Ovary (tissue), 3 donors: ENCODE measurements around the gene PI4KB.
A peak's percentile ranks its signal among the peaks of the same experiment; 100 is the strongest.

Experiments
- EP300 ChIP-seq: sonication (generic); formaldehyde crosslinking; IDR thresholded peaks from one replicate; pipeline ENCODE4 v1.6.1; 2017; ENCODE audit warnings: antibody characterized with exemption
- POLR2A ChIP-seq: fragments of 450-650 bp; IDR thresholded peaks from one replicate; pipeline ENCODE4 v1.6.1; 2017; ENCODE audit warnings: antibody characterized with exemption, mild to moderate bottlenecking, moderate library complexity
- TF ChIP-seq, protein P1 (sequence below), 3 donors: fragments of 450-650 bp in 2 of 3; fragments of 200-600 bp in 1 of 3; IDR thresholded peaks; one replicate each; pipeline versions ENCODE4 v1.5.1 to v1.8.0; 2016 to 2022; ENCODE audit warnings: antibody characterized with exemption in 3 of 3, mild to moderate bottlenecking in 1 of 3
- donor health status: DM: no; HTN: no; CAD: no.

DNA sequence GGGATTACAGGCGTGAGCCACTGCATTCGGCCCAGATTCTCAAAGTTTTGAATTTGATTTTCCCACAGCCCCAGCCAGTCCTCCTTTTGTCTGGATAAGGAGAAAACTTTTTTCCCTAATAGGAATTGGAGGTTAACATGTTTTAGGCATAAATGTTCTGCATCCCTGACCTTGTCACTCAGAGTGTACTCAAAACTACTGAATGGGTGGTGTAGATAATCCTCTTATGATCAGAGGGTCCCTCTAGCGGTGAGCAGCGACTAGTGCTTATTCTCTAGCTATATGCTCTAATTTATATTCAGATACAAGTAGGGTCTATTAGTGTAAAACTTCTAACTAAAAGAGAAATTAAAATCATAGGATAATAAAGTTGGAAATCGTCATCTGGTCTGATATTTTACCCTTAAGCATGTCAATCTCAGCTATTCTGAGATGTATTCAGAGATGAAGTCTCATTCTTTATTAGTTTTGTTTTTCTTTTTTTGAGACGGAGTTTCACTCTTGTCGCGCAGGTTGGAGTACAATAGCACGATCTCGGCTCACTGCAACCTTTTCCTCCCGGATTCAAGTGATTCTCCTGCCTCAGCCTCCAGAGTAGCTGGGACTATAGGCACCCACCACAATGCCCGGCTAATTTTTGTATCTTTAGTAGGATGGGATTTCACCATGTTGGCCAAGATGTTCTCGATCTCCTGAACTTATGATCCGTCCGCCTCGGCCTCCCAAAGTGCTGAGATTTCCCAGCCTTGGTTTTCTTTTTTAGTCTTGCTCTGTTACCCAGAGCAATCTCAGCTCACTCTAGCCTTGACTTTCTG, 75.4 kb downstream of the PI4KB start:
- TF ChIP-seq, protein P1, sequence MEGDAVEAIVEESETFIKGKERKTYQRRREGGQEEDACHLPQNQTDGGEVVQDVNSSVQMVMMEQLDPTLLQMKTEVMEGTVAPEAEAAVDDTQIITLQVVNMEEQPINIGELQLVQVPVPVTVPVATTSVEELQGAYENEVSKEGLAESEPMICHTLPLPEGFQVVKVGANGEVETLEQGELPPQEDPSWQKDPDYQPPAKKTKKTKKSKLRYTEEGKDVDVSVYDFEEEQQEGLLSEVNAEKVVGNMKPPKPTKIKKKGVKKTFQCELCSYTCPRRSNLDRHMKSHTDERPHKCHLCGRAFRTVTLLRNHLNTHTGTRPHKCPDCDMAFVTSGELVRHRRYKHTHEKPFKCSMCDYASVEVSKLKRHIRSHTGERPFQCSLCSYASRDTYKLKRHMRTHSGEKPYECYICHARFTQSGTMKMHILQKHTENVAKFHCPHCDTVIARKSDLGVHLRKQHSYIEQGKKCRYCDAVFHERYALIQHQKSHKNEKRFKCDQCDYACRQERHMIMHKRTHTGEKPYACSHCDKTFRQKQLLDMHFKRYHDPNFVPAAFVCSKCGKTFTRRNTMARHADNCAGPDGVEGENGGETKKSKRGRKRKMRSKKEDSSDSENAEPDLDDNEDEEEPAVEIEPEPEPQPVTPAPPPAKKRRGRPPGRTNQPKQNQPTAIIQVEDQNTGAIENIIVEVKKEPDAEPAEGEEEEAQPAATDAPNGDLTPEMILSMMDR (IDR thresholded peaks at IDR 0.05): peak; percentile 49 to 77 (median 72)
- TF ChIP-seq EP300 (no peak), POLR2A (no peak)
